ENCODE measurements around the gene PDZD2. TPM values are rescaled to one million over a fixed set of nuclear protein-coding genes. Genes with fewer than 3 reads are reported as not detected.

Gene PDZD2
- total RNA-seq, 1 donor from 2014 or later: 23.3 TPM

- H3K27me3 Mint-ChIP-seq (ENCODE audit: unreplicated experiment): peaks cover 9% of the 10 kb centered on the region
- TF ChIP-seq CTCF (IDR thresholded peaks at IDR 0.05; ENCODE audit: partially characterized antibody, unreplicated experiment): no peak
- H3K9me3 Mint-ChIP-seq (ENCODE audit: unreplicated experiment): peaks cover 7% of the 10 kb centered on the region
- no peaks in the 10 kb centered on the region for H3K36me3 Mint-ChIP-seq (ENCODE audit: unreplicated experiment)
- no peak overlapping the region for H3K4me3 Mint-ChIP-seq (ENCODE audit: unreplicated experiment)
- no peak for DNase-seq
- H3K4me1 Mint-ChIP-seq (ENCODE audit: low read depth, unreplicated experiment): peaks cover 23% of the 10 kb centered on the region
- no peak overlapping the region for H3K27ac Mint-ChIP-seq (ENCODE audit: unreplicated experiment)
Measured at GRCh38 chr5:31641059-31641458, 2.1 kb downstream of the PDZD2 start.

GRCh38 chr5:31641575-31641974, 2.6 kb downstream of the PDZD2 start:
- Mint-ChIP-seq H3K4me1 (ENCODE audit: low read depth, unreplicated experiment) (peaks cover 28% of the 10 kb centered on the region), H3K36me3 (ENCODE audit: unreplicated experiment) (no peaks in the 10 kb centered on the region)

GRCh38 chr5:31645420-31646081, 6.6 kb downstream of the PDZD2 start:
- no peak for TF ChIP-seq CTCF (IDR thresholded peaks at IDR 0.05; ENCODE audit: partially characterized antibody, unreplicated experiment)
- Mint-ChIP-seq H3K36me3 (ENCODE audit: unreplicated experiment) (peaks cover 4% of the 10 kb centered on the region), H3K27me3 (ENCODE audit: unreplicated experiment) (peaks cover 8% of the 10 kb centered on the region), H3K4me1 (ENCODE audit: low read depth, unreplicated experiment) (peaks cover 40% of the 10 kb centered on the region), H3K9me3 (ENCODE audit: unreplicated experiment) (peaks cover 9% of the 10 kb centered on the region), H3K27ac (ENCODE audit: unreplicated experiment) (peak overlapping the region; percentile 80), H3K4me3 (ENCODE audit: unreplicated experiment) (no peak overlapping the region)
- DNase-seq: no peak

More at GRCh38 chr5:31641575-31641974, 2.6 kb downstream of the PDZD2 start:
- H3K27me3 Mint-ChIP-seq (ENCODE audit: unreplicated experiment): peaks cover 10% of the 10 kb centered on the region
- no peak for TF ChIP-seq CTCF (IDR thresholded peaks at IDR 0.05; ENCODE audit: partially characterized antibody, unreplicated experiment)
- H3K9me3 Mint-ChIP-seq (ENCODE audit: unreplicated experiment): peaks cover 8% of the 10 kb centered on the region
- no peak overlapping the region for H3K4me3 Mint-ChIP-seq (ENCODE audit: unreplicated experiment)
- no peak overlapping the region for H3K27ac Mint-ChIP-seq (ENCODE audit: unreplicated experiment)
- no peak for DNase-seq

- no peak for TF ChIP-seq CTCF (IDR thresholded peaks at IDR 0.05; ENCODE audit: partially characterized antibody, unreplicated experiment)
- H3K4me3 Mint-ChIP-seq (ENCODE audit: unreplicated experiment): no peak overlapping the region
Measured at GRCh38 chr5:31648326-31648725, 9.4 kb downstream of the PDZD2 start.

GRCh38 chr5:31651241-31651640, 12.3 kb downstream of the PDZD2 start:
- no peak overlapping the region for H3K4me3 Mint-ChIP-seq (ENCODE audit: unreplicated experiment)
- no peak for TF ChIP-seq CTCF (IDR thresholded peaks at IDR 0.05; ENCODE audit: partially characterized antibody, unreplicated experiment)
- peaks cover 33% of the 10 kb centered on the region for H3K4me1 Mint-ChIP-seq (ENCODE audit: low read depth, unreplicated experiment)
- peaks cover 18% of the 10 kb centered on the region for H3K36me3 Mint-ChIP-seq (ENCODE audit: unreplicated experiment)
- H3K27ac Mint-ChIP-seq (ENCODE audit: unreplicated experiment): no peak overlapping the region
- peaks cover 10% of the 10 kb centered on the region for H3K9me3 Mint-ChIP-seq (ENCODE audit: unreplicated experiment)
- peaks cover 10% of the 10 kb centered on the region for H3K27me3 Mint-ChIP-seq (ENCODE audit: unreplicated experiment)
- DNase-seq: no peak

More at GRCh38 chr5:31648326-31648725, 9.4 kb downstream of the PDZD2 start:
- DNase-seq: no peak
- Mint-ChIP-seq H3K36me3 (ENCODE audit: unreplicated experiment) (peaks cover 9% of the 10 kb centered on the region), H3K27me3 (ENCODE audit: unreplicated experiment) (peaks cover 7% of the 10 kb centered on the region), H3K4me1 (ENCODE audit: low read depth, unreplicated experiment) (peaks cover 37% of the 10 kb centered on the region), H3K9me3 (ENCODE audit: unreplicated experiment) (peaks cover 9% of the 10 kb centered on the region), H3K27ac (ENCODE audit: unreplicated experiment) (peak overlapping the region; percentile 31)

Data from glutamatergic neuron (in vitro differentiated cells).